Suppressor macrophage treated with lipopolysaccharide for 4 hours (primary cell): Measurements from ENCODE around the gene ELMOD2.

Experiments
- DNase-seq: peaks from one replicate; pipeline ENCODE4 v3.0.0-alpha.2; 2020

The ELMOD2 gene

DNA sequence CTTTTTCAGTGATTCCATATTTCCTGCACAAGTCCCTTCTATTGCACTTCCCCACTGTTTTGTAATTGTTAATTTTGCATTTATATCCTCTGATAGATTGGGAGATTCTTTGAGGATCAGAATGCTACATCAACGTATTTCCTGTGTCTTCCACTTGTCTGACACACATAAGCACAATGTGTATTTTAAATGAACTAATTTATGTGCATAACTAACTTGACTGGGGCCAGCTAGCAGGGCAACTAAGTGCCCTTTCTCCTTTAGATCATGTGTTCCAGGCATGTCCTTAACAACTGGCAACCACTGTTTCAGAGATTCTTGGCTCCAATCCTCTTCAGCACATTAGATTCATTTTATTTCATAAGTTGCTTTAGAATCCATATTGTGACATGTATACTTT, 60.5 kb downstream of the ELMOD2 start:
- DNase-seq: no peak

DNA sequence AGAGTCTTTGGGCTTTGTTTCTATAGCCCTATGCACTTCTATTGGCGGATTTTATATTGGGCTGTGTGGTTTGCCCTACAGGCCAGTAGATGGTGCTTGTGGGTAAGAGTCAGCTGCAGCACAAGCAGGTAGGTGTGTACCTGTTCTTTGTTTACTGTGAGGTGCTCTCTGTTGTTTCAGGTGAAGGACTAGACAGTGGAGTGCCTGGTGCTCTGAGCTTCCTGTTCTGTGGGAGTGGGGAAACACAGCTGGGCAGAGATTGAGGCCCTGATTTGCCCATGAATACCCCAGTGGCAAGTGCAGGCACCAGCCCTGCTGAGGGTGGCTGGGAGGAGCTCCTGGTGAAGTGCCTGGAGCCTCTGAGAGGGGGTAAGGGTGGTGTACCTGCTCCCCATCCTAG, 71.1 kb downstream of the ELMOD2 start:
- DNase-seq: no peak

DNA sequence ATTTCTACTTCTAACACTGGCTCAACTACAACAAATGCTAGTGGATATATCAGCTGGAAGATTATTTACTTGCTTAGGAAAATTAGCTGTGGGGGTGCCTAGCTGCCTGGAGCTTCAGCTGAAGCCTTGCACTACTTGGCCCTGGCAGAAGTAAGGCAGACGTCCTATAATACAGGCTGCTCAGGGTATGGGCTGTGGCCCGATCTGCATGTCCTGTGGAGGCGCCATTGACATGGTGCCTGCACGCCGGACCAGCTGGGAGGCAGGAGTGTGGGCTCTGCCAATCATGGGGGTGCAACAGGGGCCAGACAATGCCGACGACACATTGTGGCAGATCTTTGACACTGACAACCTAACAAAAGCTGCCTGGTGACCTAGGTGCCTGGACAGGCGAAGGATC, 76.4 kb downstream of the ELMOD2 start:
- DNase-seq: no peak

DNA sequence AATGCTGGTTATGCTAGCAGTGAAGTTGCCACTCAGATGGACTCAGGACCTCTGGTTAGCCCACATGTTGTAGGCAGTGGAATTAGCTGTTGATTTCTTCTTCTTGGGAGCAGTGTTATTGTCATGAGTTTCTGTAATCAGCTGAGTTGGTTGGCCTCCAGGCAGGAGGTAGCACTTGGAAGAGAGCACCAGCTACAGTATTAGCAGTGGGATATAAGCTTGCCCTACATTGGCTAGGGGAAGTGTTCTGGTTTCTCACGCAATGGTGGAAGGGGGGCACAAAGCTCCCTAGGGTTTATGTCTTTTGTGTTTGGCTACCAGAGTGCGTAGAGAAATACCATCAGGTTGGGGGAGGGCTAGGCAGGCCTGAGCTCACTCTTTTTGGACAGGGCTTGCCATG, 78.7 kb downstream of the ELMOD2 start:
- no peak for DNase-seq

DNA sequence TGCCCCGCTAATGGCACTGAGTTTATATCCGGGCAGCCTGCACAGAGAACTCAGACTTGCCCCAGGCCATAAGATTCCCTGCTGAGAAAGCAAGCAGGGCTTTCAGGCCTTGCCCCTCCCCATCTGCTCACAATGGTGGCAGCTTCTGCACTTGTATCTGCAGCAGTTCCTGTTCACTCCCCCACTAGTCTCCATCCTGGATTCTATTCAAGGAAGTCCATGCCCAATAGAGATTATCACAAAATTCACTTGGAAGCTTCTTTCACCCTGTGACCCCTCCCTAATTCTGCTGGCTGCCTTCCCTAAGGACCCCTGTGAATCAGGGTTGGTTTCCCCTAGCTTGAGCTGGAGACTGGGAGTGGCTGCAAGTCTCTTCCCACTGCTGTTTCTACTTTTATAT, 79.3 kb downstream of the ELMOD2 start:
- no peak for DNase-seq
